Vagina (tissue), 2 donors: ENCODE results near the gene SH3TC2.

Experiments
- CTCF ChIP-seq, 3 experiments: fragments of 450-650 bp in 2 of 3; fragments of 200-600 bp in 1 of 3; sonication (generic) in 1 of 3; IDR thresholded peaks; one replicate each; pipeline ENCODE4 v1.5.1; 2017 to 2019; ENCODE audit warnings: antibody characterized with exemption in 3 of 3, mild to moderate bottlenecking in 2 of 3, moderate library complexity in 2 of 3
- POLR2A ChIP-seq, 2 donors: fragments of 450-650 bp; IDR thresholded peaks; one replicate each; pipeline ENCODE4 v1.6.1; 2017; ENCODE audit warnings: antibody characterized with exemption in 2 of 2, mild to moderate bottlenecking in 2 of 2, moderate library complexity in 2 of 2
- POLR2AphosphoS5 ChIP-seq, 2 donors: sonication (generic); formaldehyde crosslinking; IDR thresholded peaks; one replicate each; pipeline ENCODE4 v1.9.0; 2017; ENCODE audit warnings: antibody characterized with exemption in 2 of 2, mild to moderate bottlenecking in 2 of 2, low read depth in 1 of 2; ENCODE audit not compliant: insufficient read depth in 1 of 2

- TF ChIP-seq CTCF (IDR thresholded peaks at IDR 0.05), result no peak
- no peak for TF ChIP-seq POLR2A (IDR thresholded peaks at IDR 0.05)
- TF ChIP-seq POLR2AphosphoS5 (IDR thresholded peaks at IDR 0.05; ENCODE audit: insufficient read depth in 1 of 2, low read depth in 1 of 2), result no peak
Observed at GRCh38 chr5:148973455-148973854, 89.4 kb downstream of the SH3TC2 start.
